Large intestine (tissue), 3 donors: ENCODE data around the gene IRX5. TPM values are rescaled to one million over a fixed set of nuclear protein-coding genes. Genes with fewer than 3 reads are reported as not detected.

ENCODE experiments used
- DNase-seq, 2 donors: peaks; one replicate each; pipeline versions ENCODE4 v3.0.0 to v3.0.0-alpha.2; 2013
- H3K27ac ChIP-seq: one replicate; pipeline ENCODE4 v1.5.1; 2013; ENCODE audit warnings: low read length
- H3K27me3 ChIP-seq: 2 replicates; pipeline ENCODE4 v1.6.1; 2013; ENCODE audit warnings: low read length; ENCODE audit not compliant: control insufficient read depth, insufficient read depth
- H3K36me3 ChIP-seq: 2 replicates; pipeline ENCODE4 v1.6.1; 2013; ENCODE audit warnings: low read length; ENCODE audit not compliant: control insufficient read depth, insufficient read depth
- H3K4me1 ChIP-seq: one replicate; pipeline ENCODE4 v1.6.1; 2013; ENCODE audit warnings: low read length; ENCODE audit not compliant: control insufficient read depth, insufficient read depth
- H3K4me3 ChIP-seq: one replicate; pipeline ENCODE4 v1.5.1; 2013; ENCODE audit warnings: low read length
- H3K9me3 ChIP-seq: one replicate; pipeline ENCODE4 v1.6.1; 2013; ENCODE audit warnings: mild to moderate bottlenecking, low read depth, low read length, moderate library complexity; ENCODE audit not compliant: control insufficient read depth
- WGBS: methylation state at CpG from one replicate; pipeline ENCODE4 v1.1.5; 2013; ENCODE audit warnings: low lambda C conversion rate; ENCODE audit not compliant: insufficient coverage; 5-methylcytosine and 5-hydroxymethylcytosine counted together
- polyA plus RNA-seq: library from polyadenylated mRNA; unstranded; fragments of 120-200 nt; gene quantifications from one replicate; pipeline ENCODE4 v1.2.1, GENCODE V29; 2013

Gene IRX5
- polyA plus RNA-seq, 1 donor: 0.10 TPM

DNA sequence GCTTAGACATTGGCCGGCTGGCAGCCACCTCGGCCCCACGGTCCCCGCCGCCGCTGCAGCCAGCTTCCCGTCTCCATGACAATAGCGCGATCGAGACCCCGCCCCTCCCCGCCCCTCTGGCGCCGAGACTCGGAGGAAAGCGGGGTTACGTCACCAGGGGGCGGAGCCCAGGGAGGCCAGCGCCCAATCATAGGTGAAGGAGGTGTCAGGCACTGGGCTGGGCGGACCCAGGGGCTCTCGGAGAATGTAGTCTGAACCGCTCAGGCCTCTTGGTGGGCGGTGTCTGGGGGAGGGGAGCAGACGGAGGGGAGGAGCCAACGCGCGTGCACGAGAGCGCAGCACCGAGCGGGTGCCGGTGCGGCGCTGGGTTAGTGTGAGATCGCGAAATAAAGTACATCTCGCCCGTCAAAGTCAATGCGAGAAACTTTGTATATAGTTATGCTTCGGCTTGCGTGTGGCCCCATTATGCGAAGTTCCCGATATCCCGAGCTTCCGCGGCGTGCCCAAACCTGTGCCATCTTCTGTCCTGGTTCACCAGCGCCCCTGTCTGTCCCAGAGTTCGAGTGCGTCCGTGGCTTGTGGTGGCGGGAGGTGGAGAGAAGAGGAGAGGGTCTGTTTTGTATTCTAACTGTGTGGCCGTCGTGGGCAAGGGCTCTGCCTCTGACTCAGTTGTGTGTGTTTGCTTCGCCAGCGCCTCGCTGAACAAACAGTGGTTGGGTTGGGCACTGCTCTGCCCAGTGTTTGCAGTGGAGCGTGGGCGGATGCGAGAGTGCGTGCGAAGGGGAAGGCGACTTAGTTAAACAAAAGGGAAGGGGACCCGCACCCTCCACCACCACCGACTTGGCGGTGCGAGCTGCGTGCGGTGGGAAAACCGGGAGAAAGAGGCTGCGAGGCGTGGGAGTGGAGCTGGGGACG is 1.3 kb upstream of the IRX5 start:
- Histone ChIP-seq H3K36me3 (no peaks in the 10 kb centered on the region), H3K27me3 (peaks cover 79% of the 10 kb centered on the region), H3K27ac (no peak overlapping the region), H3K4me3 (peak overlapping the region; percentile 27), H3K4me1 (peaks cover 16% of the 10 kb centered on the region), H3K9me3 (peaks cover 8% of the 10 kb centered on the region)
- DNase-seq: peak; percentile 97 to 98
- no CpG with 5 or more reads among the region's 73 CpGs for WGBS

- H3K27ac ChIP-seq: no peak overlapping the region
- no CpG with 5 or more reads among the region's 24 CpGs for WGBS
Observed at GRCh38 chr16:54930869-54931119, 129 bp downstream of the IRX5 start.

DNA sequence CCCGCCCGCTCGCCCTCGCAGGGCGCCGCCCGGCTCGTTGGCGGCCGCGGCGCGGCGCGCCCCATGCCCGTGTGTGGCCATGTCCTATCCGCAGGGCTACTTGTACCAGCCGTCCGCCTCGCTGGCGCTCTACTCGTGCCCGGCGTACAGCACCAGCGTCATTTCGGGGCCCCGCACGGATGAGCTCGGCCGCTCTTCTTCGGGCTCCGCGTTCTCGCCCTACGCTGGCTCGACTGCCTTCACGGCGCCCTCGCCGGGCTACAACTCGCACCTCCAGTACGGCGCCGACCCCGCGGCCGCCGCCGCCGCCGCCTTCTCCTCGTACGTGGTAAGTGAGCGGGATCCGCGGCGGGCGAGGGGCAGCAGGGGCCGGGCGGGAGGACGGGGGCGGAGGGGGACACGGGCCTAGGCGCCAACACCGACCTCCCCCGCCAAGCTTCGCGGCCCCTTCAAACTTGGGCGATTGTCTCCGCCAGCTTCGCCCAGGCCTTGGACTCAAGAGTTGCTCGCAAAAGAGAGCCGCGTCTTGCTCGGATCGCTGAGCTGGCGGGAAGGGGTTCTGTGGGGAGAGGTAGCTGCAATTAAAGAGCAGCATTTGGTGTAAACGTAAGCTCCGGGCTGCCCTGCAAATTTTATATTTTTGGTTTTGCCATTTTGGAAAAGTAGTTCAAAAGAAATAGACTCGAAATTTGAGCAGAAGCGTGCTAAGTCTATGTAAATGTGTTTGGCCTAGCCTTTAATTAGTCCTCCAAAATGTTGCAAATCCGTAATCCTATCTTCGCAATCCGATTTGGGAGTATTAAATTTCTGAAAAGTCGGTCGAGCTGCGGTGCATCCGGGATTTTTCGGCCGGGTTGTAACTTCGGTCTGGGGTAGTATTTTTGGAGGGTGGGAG is 702 bp downstream of the IRX5 start:
- H3K27ac ChIP-seq: no peak overlapping the region
- 0% methylated on average over 4 of the region's 91 CpGs for WGBS

More at GRCh38 chr16:54930869-54931119, 129 bp downstream of the IRX5 start:
- Histone ChIP-seq H3K9me3 (peaks cover 8% of the 10 kb centered on the region), H3K27me3 (peaks cover 87% of the 10 kb centered on the region), H3K4me1 (peaks cover 16% of the 10 kb centered on the region), H3K36me3 (no peaks in the 10 kb centered on the region), H3K4me3 (peak overlapping the region; percentile 18)
- no peak for DNase-seq

DNA sequence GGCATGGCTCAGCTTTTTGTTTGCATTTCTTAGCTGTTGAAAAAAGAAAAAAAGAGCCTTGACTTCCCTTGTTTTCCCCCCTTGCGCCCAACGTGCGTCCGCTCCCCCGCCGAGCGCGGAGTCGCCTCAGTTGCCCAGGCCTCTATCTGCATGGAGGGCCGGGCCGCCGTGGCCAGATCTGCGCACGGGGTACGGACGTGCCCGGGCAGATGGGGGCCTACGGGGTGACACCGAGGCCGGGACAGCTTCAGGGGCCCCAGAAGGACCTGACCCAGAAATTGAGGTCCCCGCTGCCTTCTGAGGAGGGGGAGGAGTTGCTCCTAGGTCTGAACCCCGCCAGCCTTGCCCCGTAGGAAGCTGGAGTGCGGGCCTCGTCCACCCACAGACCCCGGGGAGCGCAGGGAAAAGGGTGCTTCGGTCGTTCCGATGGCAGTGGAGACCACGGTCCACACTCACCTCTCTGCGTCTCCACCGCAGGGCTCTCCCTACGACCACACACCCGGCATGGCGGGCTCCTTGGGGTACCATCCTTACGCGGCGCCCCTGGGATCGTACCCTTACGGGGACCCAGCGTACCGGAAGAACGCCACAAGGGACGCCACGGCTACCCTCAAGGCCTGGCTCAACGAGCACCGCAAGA is 1.5 kb downstream of the IRX5 start:
- WGBS: no CpG with 5 or more reads among the region's 48 CpGs
- H3K4me1 ChIP-seq: peaks cover 16% of the 10 kb centered on the region
- peaks cover 88% of the 10 kb centered on the region for H3K27me3 ChIP-seq

More for the DNA sequence above, 702 bp downstream of the IRX5 start:
- Histone ChIP-seq H3K27me3 (peaks cover 88% of the 10 kb centered on the region), H3K36me3 (no peaks in the 10 kb centered on the region), H3K9me3 (peaks cover 11% of the 10 kb centered on the region), H3K4me3 (no peak overlapping the region), H3K4me1 (peaks cover 16% of the 10 kb centered on the region)
- DNase-seq: peak in 1 of 2 donors; percentile 50

GRCh38 chr16:54932737-54933254 is 2.1 kb downstream of the IRX5 start:
- DNase-seq: no peak
- H3K27me3 ChIP-seq: peaks cover 88% of the 10 kb centered on the region
- H3K4me1 ChIP-seq: peaks cover 14% of the 10 kb centered on the region
- 0% methylated on average over 4 of the region's 52 CpGs for WGBS
- H3K27ac ChIP-seq: no peak overlapping the region
- peaks cover 12% of the 10 kb centered on the region for H3K9me3 ChIP-seq
- no peak overlapping the region for H3K4me3 ChIP-seq
- H3K36me3 ChIP-seq: no peaks in the 10 kb centered on the region

More for the DNA sequence above, 1.5 kb downstream of the IRX5 start:
- H3K4me3 ChIP-seq: no peak overlapping the region
- no peaks in the 10 kb centered on the region for H3K36me3 ChIP-seq
- no peak overlapping the region for H3K27ac ChIP-seq
- no peak for DNase-seq
- peaks cover 12% of the 10 kb centered on the region for H3K9me3 ChIP-seq

DNA sequence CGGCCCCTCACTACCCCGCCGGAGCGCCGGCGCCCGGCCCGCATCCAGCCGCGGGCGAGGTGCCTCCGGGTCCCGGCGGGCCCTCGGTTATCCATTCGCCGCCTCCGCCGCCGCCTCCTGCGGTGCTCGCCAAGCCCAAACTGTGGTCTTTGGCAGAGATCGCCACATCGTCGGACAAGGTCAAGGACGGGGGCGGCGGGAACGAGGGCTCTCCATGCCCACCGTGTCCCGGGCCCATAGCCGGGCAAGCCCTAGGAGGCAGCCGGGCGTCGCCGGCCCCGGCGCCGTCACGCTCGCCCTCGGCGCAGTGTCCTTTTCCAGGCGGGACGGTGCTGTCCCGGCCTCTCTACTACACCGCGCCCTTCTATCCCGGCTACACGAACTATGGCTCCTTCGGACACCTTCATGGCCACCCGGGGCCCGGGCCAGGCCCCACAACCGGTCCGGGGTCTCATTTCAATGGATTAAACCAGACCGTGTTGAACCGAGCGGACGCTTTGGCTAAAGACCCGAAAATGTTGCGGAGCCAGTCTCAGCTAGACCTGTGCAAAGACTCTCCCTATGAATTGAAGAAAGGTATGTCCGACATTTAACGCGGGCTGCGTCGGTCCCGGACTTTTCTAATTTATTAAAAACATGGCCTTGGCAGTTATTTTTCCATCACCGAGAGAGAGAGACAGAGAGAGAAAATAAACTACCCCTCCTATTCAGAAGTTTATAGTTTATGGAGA is 2.8 kb downstream of the IRX5 start:
- WGBS: 6% methylated on average over 6 of the region's 68 CpGs
- Histone ChIP-seq H3K9me3 (peaks cover 13% of the 10 kb centered on the region), H3K36me3 (no peaks in the 10 kb centered on the region), H3K4me1 (peaks cover 11% of the 10 kb centered on the region), H3K4me3 (no peak overlapping the region), H3K27ac (no peak overlapping the region), H3K27me3 (peaks cover 89% of the 10 kb centered on the region)
- no peak for DNase-seq

GRCh38 chr16:54934481-54935265 is 4.0 kb downstream of the IRX5 start:
- H3K36me3 ChIP-seq: no peaks in the 10 kb centered on the region
- peaks cover 95% of the 10 kb centered on the region for H3K27me3 ChIP-seq
- WGBS: no CpG with 5 or more reads among the region's 30 CpGs
- no peak overlapping the region for H3K4me3 ChIP-seq
- peak in 1 of 2 donors; percentile 33 for DNase-seq
- H3K9me3 ChIP-seq: peaks cover 14% of the 10 kb centered on the region
- H3K4me1 ChIP-seq: peaks cover 9% of the 10 kb centered on the region
- H3K27ac ChIP-seq: no peak overlapping the region

DNA sequence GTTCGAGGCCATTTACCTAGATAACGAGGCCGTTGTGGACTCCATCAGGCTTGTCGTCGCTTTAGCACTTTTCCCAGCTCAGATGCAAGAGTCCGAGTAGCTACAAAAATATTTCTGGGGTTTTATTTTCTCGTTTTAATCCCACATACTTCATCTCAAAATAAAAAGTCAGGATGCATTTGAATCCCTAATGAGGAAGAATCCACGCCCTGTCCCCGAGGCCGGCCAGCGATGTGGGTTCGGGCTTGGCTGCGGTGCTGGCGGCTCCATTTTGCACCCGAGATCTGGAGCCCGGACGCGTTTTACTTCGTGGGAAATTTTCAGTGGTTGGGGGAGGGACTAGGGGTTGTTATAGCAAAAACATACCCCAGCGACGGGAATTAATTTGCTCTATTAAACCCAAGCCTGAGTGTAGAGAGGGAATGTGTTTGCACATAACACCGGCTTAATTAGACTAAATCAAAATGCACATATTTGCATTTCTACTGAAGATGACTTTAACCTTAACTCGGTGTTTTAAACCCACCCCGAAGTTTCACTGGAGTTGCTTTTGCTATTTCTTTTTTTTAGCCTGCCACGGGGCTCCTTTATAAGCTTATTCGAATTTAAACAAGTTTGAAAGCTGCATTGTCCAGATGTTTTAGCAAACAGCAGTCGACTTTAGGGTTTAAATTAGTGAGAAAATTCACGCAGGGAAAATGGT is 4.8 kb downstream of the IRX5 start:
- no peak overlapping the region for H3K4me3 ChIP-seq
- H3K36me3 ChIP-seq: no peaks in the 10 kb centered on the region
- WGBS: 0% methylated on average over 4 of the region's 28 CpGs
- H3K27me3 ChIP-seq: peaks cover 95% of the 10 kb centered on the region
- no peak for DNase-seq
- peaks cover 14% of the 10 kb centered on the region for H3K9me3 ChIP-seq
- H3K4me1 ChIP-seq: peaks cover 2% of the 10 kb centered on the region
- no peak overlapping the region for H3K27ac ChIP-seq
